Activated naive CD4-positive, alpha-beta T cell treated with Interleukin-2 at 50 U/mL for 16 hours (primary cell): ENCODE measurements around the gene BCAR1.

ENCODE experiments used
- DNase-seq: peaks from one replicate; pipeline ENCODE4 v3.0.0-alpha.2; 2020

Gene BCAR1

DNA sequence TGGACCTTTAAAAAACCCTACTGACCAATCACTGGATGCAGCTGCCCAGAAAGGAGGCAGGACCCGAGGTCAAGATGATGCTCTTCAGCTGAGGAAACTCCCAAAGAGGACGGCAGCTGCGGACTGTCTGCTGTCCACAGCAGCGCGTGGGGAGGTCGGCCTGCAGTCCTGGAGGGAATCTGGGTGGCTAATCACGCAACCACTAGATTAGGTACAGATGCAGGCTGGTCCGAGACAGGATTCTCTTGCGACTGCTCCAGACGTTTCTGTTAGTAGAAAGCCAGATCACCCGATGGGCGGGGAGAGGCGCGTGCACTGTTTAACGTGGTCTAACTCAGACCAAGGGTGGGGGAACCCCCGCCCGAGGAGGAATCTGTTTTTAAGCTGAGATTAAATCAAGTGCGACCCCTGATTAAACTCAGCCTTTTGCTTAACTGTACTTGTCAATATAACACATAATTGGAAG is 53.3 kb downstream of the BCAR1 start:
- DNase-seq = no peak

- no peak for DNase-seq
These were observed 53.8 kb downstream of the BCAR1 start for GRCh38 chr16:75197522-75198134.

GRCh38 chr16:75196836-75197235 is 54.6 kb downstream of the BCAR1 start:
- DNase-seq = no peak

GRCh38 chr16:75195811-75196790 is 55.3 kb downstream of the BCAR1 start:
- no peak for DNase-seq

- DNase-seq = no peak
These were observed 57.5 kb downstream of the BCAR1 start for GRCh38 chr16:75193730-75194444.

DNA sequence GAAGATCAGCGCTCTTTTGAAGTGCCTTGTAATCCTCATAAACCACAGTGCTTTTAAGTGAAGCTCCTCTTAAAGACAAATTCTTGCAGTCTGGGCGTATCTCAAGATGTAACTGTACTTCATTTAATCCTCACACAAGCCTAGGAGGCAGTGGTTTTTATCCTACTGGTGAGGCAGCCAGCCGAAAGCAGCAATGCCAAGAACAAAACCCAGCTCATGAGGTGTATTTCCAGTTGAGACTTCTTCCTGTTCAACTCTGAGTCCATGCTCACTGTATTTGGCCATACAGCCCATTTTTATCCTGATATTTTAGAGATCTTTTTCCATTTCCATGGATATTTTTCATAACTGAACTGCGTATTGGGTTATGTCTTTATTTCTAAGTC is 58.2 kb downstream of the BCAR1 start:
- no peak for DNase-seq

GRCh38 chr16:75192606-75193264 is 58.7 kb downstream of the BCAR1 start:
- no peak for DNase-seq

GRCh38 chr16:75189638-75190245 is 61.7 kb downstream of the BCAR1 start:
- no peak for DNase-seq

DNA sequence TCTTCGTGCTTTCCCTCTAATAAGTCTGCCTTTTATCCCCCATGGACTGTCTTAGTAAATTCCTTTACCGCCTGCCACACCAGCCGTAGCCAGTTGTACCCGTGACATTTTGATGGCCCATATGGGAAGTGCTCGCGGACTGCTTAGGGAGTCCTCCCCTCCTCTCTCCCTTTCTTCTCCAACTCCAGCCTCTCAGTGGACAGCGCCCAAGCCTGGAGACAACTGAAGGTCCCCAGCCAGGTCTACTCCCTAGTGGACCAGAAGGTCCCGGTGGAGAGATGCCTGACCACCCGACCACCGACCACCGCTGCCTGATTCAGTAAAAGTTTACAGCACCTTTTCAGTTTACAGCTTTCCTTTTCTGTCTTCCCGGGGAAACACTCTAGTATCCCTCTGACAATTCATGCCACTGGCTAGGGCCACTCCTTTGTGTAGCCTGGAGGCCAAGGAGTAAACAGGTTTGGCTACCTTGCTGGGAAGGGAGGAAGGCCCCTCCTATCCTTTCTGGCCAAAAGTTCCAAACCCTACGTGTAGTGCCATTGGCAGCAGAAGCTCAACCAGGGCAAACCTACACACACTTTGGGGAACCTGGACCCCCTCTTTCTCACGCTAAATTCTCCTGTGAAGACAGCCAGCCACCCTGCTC is 62.5 kb downstream of the BCAR1 start:
- no peak for DNase-seq

DNA sequence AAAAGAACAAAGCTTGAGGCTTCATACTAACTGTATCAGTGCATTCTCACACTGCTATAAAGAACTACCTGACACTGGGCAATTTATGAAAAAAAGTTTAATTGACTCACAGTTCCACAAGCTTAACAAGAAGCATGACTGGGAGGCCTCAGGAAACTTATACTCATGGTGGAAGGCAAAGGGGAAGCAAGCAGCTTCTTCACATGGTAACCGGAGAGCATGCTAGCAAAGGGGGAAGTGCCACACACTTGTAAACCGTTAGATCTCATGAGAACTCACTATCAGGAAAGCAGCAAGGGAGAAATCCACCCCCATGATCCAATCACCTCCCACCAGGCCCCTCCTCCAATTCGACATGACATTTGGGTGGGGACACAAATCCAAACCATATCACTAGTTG is 69.8 kb downstream of the BCAR1 start:
- no peak for DNase-seq

GRCh38 chr16:75179208-75179607 is 72.2 kb downstream of the BCAR1 start:
- no peak for DNase-seq
